Lung (tissue), 12 donors: ENCODE results near the gene TXNRD2. TPM values are rescaled to one million over a fixed set of nuclear protein-coding genes. Genes with fewer than 3 reads are reported as not detected.

Experiments used
- ATAC-seq: fragments of 200-7000 bp; cut with Tn5 transposase; one replicate; pipeline ENCODE4 v1.9.1; 2020; ENCODE audit warnings: moderate number of reproducible peaks; ENCODE audit not compliant: insufficient read depth, low FRiP score
- DNase-seq, 3 donors: peaks; one replicate each; pipeline ENCODE4 v3.0.0-alpha.2; 2013 to 2017
- H3K27ac ChIP-seq, 2 donors: one replicate each; pipeline ENCODE4 v1.5.1; 2013; ENCODE audit warnings: mild to moderate bottlenecking in 2 of 2, moderate library complexity in 2 of 2, control low read depth in 1 of 2, inconsistent platforms in 1 of 2, low read depth in 1 of 2, low read length in 1 of 2
- H3K27me3 ChIP-seq, 3 donors: one replicate each; pipeline ENCODE4 v1.5.1; 2013; ENCODE audit warnings: low read length in 2 of 3; ENCODE audit not compliant: control insufficient read depth in 3 of 3, insufficient read depth in 3 of 3
- H3K36me3 ChIP-seq, 4 donors: one replicate each; pipeline ENCODE4 v1.5.1; 2013; ENCODE audit warnings: low read length in 4 of 4, mild to moderate bottlenecking in 1 of 4, moderate library complexity in 1 of 4; ENCODE audit not compliant: control insufficient read depth in 4 of 4, insufficient read depth in 4 of 4
- H3K4me1 ChIP-seq, 5 donors: one replicate each; pipeline ENCODE4 v1.5.1; 2013; ENCODE audit warnings: low read length in 5 of 5, mild to moderate bottlenecking in 2 of 5, moderate library complexity in 1 of 5; ENCODE audit not compliant: control insufficient read depth in 5 of 5, insufficient read depth in 5 of 5
- H3K4me3 ChIP-seq: one replicate; pipeline ENCODE4 v1.5.1; 2013; ENCODE audit warnings: mild to moderate bottlenecking, control low read depth, moderate library complexity
- H3K9ac ChIP-seq, 2 donors: one replicate each; pipeline ENCODE4 v1.5.1; 2013; ENCODE audit warnings: low read length in 2 of 2, control low read depth in 1 of 2; ENCODE audit not compliant: insufficient read depth in 1 of 2
- H3K9me3 ChIP-seq, 4 donors: one replicate each; pipeline ENCODE4 v1.5.1; 2013; ENCODE audit warnings: low read length in 3 of 4, mild to moderate bottlenecking in 1 of 4, moderate library complexity in 1 of 4; ENCODE audit not compliant: control insufficient read depth in 4 of 4, insufficient read depth in 3 of 4
- CTCF ChIP-seq: IDR thresholded peaks from 2 replicates; pipeline ENCODE4 v1.5.1; 2012; ENCODE audit warnings: mild to moderate bottlenecking; ENCODE audit errors: control extremely low read depth, extremely low read depth
- WGBS, 2 donors: extraction: QIAGEN DNeasy Blood & Tissue Kit; methylation state at CpG; one replicate each; pipeline ENCODE4 v1.1.7; 2013; 5-methylcytosine and 5-hydroxymethylcytosine counted together
- polyA plus RNA-seq, 2 donors: library from polyadenylated mRNA; stranded (reverse); fragments of 200-250 nt; gene quantifications; one replicate each; pipeline ENCODE4 v1.2.1, GENCODE V29; 2013
- total RNA-seq, 2 donors: library from RNA; depleted of rRNA in 1 of 2; stranded (reverse); fragments of >200 nt in 1 of 2; gene quantifications; one replicate each; pipeline ENCODE4 v1.2.1, GENCODE V29; 2014 to 2021
- donor health status: control.
- donor health status: control.
- donor health status: Bipolar disorder and iron deficiency.
- donor health status: healthy.
- donor health status: DM: yes; HTN: yes; CAD: no.

TXNRD2 gene
- total and polyA plus RNA-seq, 4 donors: 20.3 to 59.2 (median 32.2) TPM

GRCh38 chr22:19990188-19990587 is 48.6 kb upstream of the TXNRD2 start:
- no peak for TF ChIP-seq CTCF
- Histone ChIP-seq H3K27ac (no peak overlapping the region), H3K27me3 (no peaks in the 10 kb centered on the region), H3K9me3 (no peaks in the 10 kb centered on the region), H3K4me1 (peaks cover 4 to 23% (median 17%) of the 10 kb centered on the region in 5 donors), H3K4me3 (no peak overlapping the region), H3K9ac (no peak overlapping the region), H3K36me3 (no peaks in the 10 kb centered on the region)
- DNase-seq (no peak), ATAC-seq (no peak)
- 47 to 98% methylated on average over 2 of the region's 2 CpGs for WGBS, 2 donors

GRCh38 chr22:19989725-19990067 is 48.1 kb upstream of the TXNRD2 start:
- DNase-seq (no peak), ATAC-seq (no peak)
- Histone ChIP-seq H3K9me3 (no peaks in the 10 kb centered on the region), H3K9ac (no peak overlapping the region), H3K4me3 (no peak overlapping the region), H3K27me3 (no peaks in the 10 kb centered on the region), H3K36me3 (no peaks in the 10 kb centered on the region), H3K4me1 (peaks cover 4 to 23% (median 17%) of the 10 kb centered on the region in 5 donors), H3K27ac (no peak overlapping the region)
- 86 to 87% methylated on average over 3 of the region's 3 CpGs for WGBS, 2 donors
- TF ChIP-seq CTCF: no peak

- 84 to 88% methylated on average over 17 to 18 of the region's 18 CpGs for WGBS, 2 donors
- Histone ChIP-seq H3K27me3 (no peaks in the 10 kb centered on the region), H3K4me1 (peaks cover 4 to 23% (median 17%) of the 10 kb centered on the region in 5 donors), H3K9ac (no peak overlapping the region), H3K4me3 (no peak overlapping the region), H3K9me3 (no peaks in the 10 kb centered on the region), H3K36me3 (no peaks in the 10 kb centered on the region), H3K27ac (no peak overlapping the region)
- no peak for TF ChIP-seq CTCF
- ATAC-seq (no peak), DNase-seq (no peak)
Observed at GRCh38 chr22:19988965-19989724, 47.5 kb upstream of the TXNRD2 start.
